ENCODE measurements around the gene TMOD3. TPM values are rescaled to one million over a fixed set of nuclear protein-coding genes. Genes with fewer than 3 reads are reported as not detected.

The TMOD3 gene
- polyA plus RNA-seq, 2 of the 4 experiments (the other 2 are of a cell fraction): 57.5 to 111 TPM

- CTCF ChIA-PET: interaction anchor here (1.5 to 4.6 kb wide), 2 partner anchors 27 to 84 kb away, joined by 5 to 25 read pairs; no protein-coding TSS in a partner anchor
- H3K9me3 ChIP-seq: no peaks in the 10 kb centered on the region
- H3K27ac ChIP-seq: no peak overlapping the region
- FAIRE-seq (peak; percentile 73), DNase-seq (ENCODE audit: low read depth in 1 of 2, low spot score in 1 of 2) (peak in 1 of 2 experiments; percentile 28), ATAC-seq (no peak)
- no peak for TF ChIP-seq KDM1A (IDR thresholded peaks at IDR 0.05; ENCODE audit: low read depth)
- TF ChIP-seq TP53 (CRISPR knock-in tag; IDR thresholded peaks at IDR 0.05): no peak
- no peak for TF ChIP-seq FOSB (CRISPR knock-in tag; IDR thresholded peaks at IDR 0.05)
- TF ChIP-seq ZNF302 (CRISPR knock-in tag; IDR thresholded peaks at IDR 0.05): no peak
- TF ChIP-seq RFX5 (IDR thresholded peaks at IDR 0.05): no peak
- TF ChIP-seq JUNB (IDR thresholded peaks at IDR 0.05): no peak
- no peak overlapping the region for H3K4me2 ChIP-seq
- POLR2A ChIA-PET: no interaction called here
- no peak overlapping the region for H3K4me3 ChIP-seq
- 64% methylated on average over 2 of the region's 2 CpGs for WGBS (ENCODE audit: missing lambda C conversion rate)
- H3K4me1 ChIP-seq: peaks cover 22% of the 10 kb centered on the region
These were observed 25.5 kb upstream of the TMOD3 start for GRCh38 chr15:51803965-51804364.

- no peaks in the 10 kb centered on the region for H3K9me3 ChIP-seq
- no peak overlapping the region for H3K27ac ChIP-seq
- FAIRE-seq (no peak), DNase-seq (ENCODE audit: low read depth in 1 of 2, low spot score in 1 of 2) (no peak), ATAC-seq (no peak)
- WGBS (ENCODE audit: missing lambda C conversion rate): 68% methylated on average over 2 of the region's 2 CpGs
- ChIA-PET POLR2A (no interaction called here), CTCF (interaction anchor here (0.5 to 4.6 kb wide), 2 partner anchors 30 to 159 kb away, joined by 3 to 25 read pairs; no protein-coding TSS in a partner anchor)
- TF ChIP-seq EHMT2 (IDR thresholded peaks at IDR 0.05; ENCODE audit: low read depth): no peak
- TF ChIP-seq CEBPB (IDR thresholded peaks at IDR 0.05): no peak
- TF ChIP-seq GATA3 (IDR thresholded peaks at IDR 0.05; ENCODE audit: borderline replicate concordance): no peak
- TF ChIP-seq MAX (IDR thresholded peaks at IDR 0.05): no peak
- TF ChIP-seq MAZ (IDR thresholded peaks at IDR 0.05; ENCODE audit: borderline replicate concordance, low read depth, low read length): no peak
- no peak for TF ChIP-seq NPAS2 (CRISPR knock-in tag; IDR thresholded peaks at IDR 0.05; ENCODE audit: borderline replicate concordance)
- no peak for TF ChIP-seq TP53 (CRISPR knock-in tag; IDR thresholded peaks at IDR 0.05)
- TF ChIP-seq FOSB (CRISPR knock-in tag; IDR thresholded peaks at IDR 0.05): no peak
- no peak overlapping the region for H3K4me3 ChIP-seq
- H3K4me2 ChIP-seq: no peak overlapping the region
- peaks cover 10% of the 10 kb centered on the region for H3K4me1 ChIP-seq
These were observed 23.3 kb upstream of the TMOD3 start for GRCh38 chr15:51806123-51806522.

- Histone ChIP-seq H3K9me3 (no peaks in the 10 kb centered on the region), H3K4me2 (no peak overlapping the region), H3K4me3 (no peak overlapping the region), H3K4me1 (no peaks in the 10 kb centered on the region), H3K27ac (no peak overlapping the region)
- DNase-seq (ENCODE audit: low read depth in 1 of 2, low spot score in 1 of 2) (no peak), FAIRE-seq (peak; percentile 92), ATAC-seq (no peak)
- ChIA-PET POLR2A (no interaction called here), CTCF (interaction anchor here (1.0 to 1.5 kb wide), 4 partner anchors 10 to 35 kb away, joined by 3 to 7 read pairs (median 4); no protein-coding TSS in a partner anchor)
- no peak for TF ChIP-seq KDM5A (IDR thresholded peaks at IDR 0.05)
- TF ChIP-seq CBX2 (IDR thresholded peaks at IDR 0.05; ENCODE audit: borderline replicate concordance, low read depth): no peak
- TF ChIP-seq PBX3 (IDR thresholded peaks at IDR 0.05): no peak
- TF ChIP-seq MYC (IDR thresholded peaks at IDR 0.05; ENCODE audit: borderline replicate concordance, low read length): no peak
- TF ChIP-seq FOSB (CRISPR knock-in tag; IDR thresholded peaks at IDR 0.05): no peak
- TF ChIP-seq SREBF2 (IDR thresholded peaks at IDR 0.05): no peak
- no peak for TF ChIP-seq MAFK (IDR thresholded peaks at IDR 0.05; ENCODE audit: partially characterized antibody)
- no peak for TF ChIP-seq FOSL2 (IDR thresholded peaks at IDR 0.05)
- TF ChIP-seq FOSL2 (CRISPR knock-in tag; IDR thresholded peaks at IDR 0.05): no peak
- TF ChIP-seq CHD4 (IDR thresholded peaks at IDR 0.05; ENCODE audit: borderline replicate concordance): no peak
- no peak for TF ChIP-seq RAD21 (conservative IDR thresholded peaks at IDR 0.05 in 1 of 2, IDR thresholded peaks at IDR 0.05 in 1 of 2)
- WGBS (ENCODE audit: missing lambda C conversion rate): 50% methylated on average over 1 of the region's 1 CpG
These were observed 20.0 kb upstream of the TMOD3 start for GRCh38 chr15:51809457-51809856.
